Measurements from ENCODE around the gene FAM156B. TPM values are rescaled to one million over a fixed set of nuclear protein-coding genes. Genes with fewer than 3 reads are reported as not detected.
"Not testable (repeated sequence)": the region's sequence is repeated elsewhere in the genome, so short reads cannot be mapped to it uniquely, and the experiment has no call there.

The FAM156B gene
- total RNA-seq, 1 experiment from 2014 or later = 11.2 TPM

GRCh38 chrX:52874661-52875060 is 22.5 kb upstream of the FAM156B start:
- no peak overlapping the region for H3K4me3 Mint-ChIP-seq
- Histone ChIP-seq H2AK5ac (ENCODE audit: insufficient read length, low read length) (no peak overlapping the region), H2BK15ac (ENCODE audit: low read depth, low read length) (no peak overlapping the region), H3T11ph (ENCODE audit: low read length) (no peak overlapping the region), H2BK12ac (ENCODE audit: insufficient read length, low read depth, low read length) (no peak overlapping the region), H3K14ac (ENCODE audit: insufficient read depth, low read length) (no peak overlapping the region), H3K4ac (ENCODE audit: low read depth, low read length) (no peak overlapping the region), H3K23me2 (ENCODE audit: insufficient read length, low read depth, low read length, poor library complexity, severe bottlenecking) (no peaks in the 10 kb centered on the region), H2BK5ac (ENCODE audit: insufficient read length, low read length) (no peak overlapping the region), H3K56ac (ENCODE audit: insufficient read length, low read depth, low read length) (no peak overlapping the region), H4K20me1 (ENCODE audit: control insufficient read depth, insufficient read depth, insufficient read length) (no peaks in the 10 kb centered on the region), H4K5ac (ENCODE audit: insufficient read length, low read depth, low read length) (no peak overlapping the region), H3K18ac (ENCODE audit: insufficient read length, low read depth, low read length) (no peak overlapping the region), H3K9ac (ENCODE audit: extremely low read depth, insufficient read length, low read length) (no peak overlapping the region), H2AFZ (ENCODE audit: low read length) (no peak overlapping the region), H2BK120ac (ENCODE audit: low read depth, low read length, poor library complexity, severe bottlenecking) (no peak overlapping the region), H3K79me1 (ENCODE audit: insufficient read depth, low read depth, low read length, poor library complexity, severe bottlenecking) (no peaks in the 10 kb centered on the region), H2BK20ac (ENCODE audit: low read depth, low read length, poor library complexity, severe bottlenecking) (no peak overlapping the region), H3K27me3 (ENCODE audit: insufficient read depth, low read length) (no peaks in the 10 kb centered on the region), H4K8ac (replicated peaks; ENCODE audit: insufficient read length, low read depth, low read length) (no peak overlapping the region), H3K27ac (ENCODE audit: insufficient read length, low read depth, low read length) (no peak overlapping the region), H3K79me2 (ENCODE audit: insufficient read depth, low read length) (no peaks in the 10 kb centered on the region), H3K4me1 (ENCODE audit: insufficient read depth, low read length) (no peaks in the 10 kb centered on the region), H3K23ac (ENCODE audit: insufficient read length, low read depth, low read length) (no peak overlapping the region), H4K91ac (ENCODE audit: insufficient read length, low read depth, low read length) (no peak overlapping the region), H3K9me3 (ENCODE audit: control insufficient read depth, low read depth, low read length) (peaks cover 23% of the 10 kb centered on the region), H3K4me2 (ENCODE audit: insufficient read depth, insufficient read length, low read length) (no peak overlapping the region)
- peaks cover 0 to 3% (median 0%) of the 10 kb centered on the region in 3 experiments; a peak in 1 of 7 replicates for H3K36me3 Mint-ChIP-seq (ENCODE audit: insufficient read depth in 1 of 3, low read depth in 3 of 3)
- WGBS (ENCODE audit: extremely low coverage, insufficient read length, low lambda C conversion rate) = no CpG with 5 or more reads among the region's 5 CpGs
- peaks cover 25% of the 10 kb centered on the region for H3K27me3 Mint-ChIP-seq (ENCODE audit: low read depth)
- no peak for DNase-seq
- no peak overlapping the region for H3K27ac Mint-ChIP-seq
- TF ChIP-seq CTCF (conservative IDR thresholded peaks at IDR 0.05) = no peak
- H3K4me1 Mint-ChIP-seq = no peaks in the 10 kb centered on the region
- peaks cover 66 to 80% of the 10 kb centered on the region in 2 experiments for H3K9me3 Mint-ChIP-seq

- not testable (repeated sequence) for H4K8ac ChIP-seq (replicated peaks; ENCODE audit: insufficient read length, low read depth, low read length); H3K14ac ChIP-seq (ENCODE audit: insufficient read depth, low read length); H3K27me3 ChIP-seq (ENCODE audit: insufficient read depth, low read length); H3K4me1 ChIP-seq (ENCODE audit: insufficient read depth, low read length); H3K4me3 Mint-ChIP-seq; H2AFZ ChIP-seq (ENCODE audit: low read length); DNase-seq; H3K27ac Mint-ChIP-seq; H3K9ac ChIP-seq (ENCODE audit: extremely low read depth, insufficient read length, low read length); H3K4me1 Mint-ChIP-seq; H4K5ac ChIP-seq (ENCODE audit: insufficient read length, low read depth, low read length); H3K27ac ChIP-seq (ENCODE audit: insufficient read length, low read depth, low read length); H3K4ac ChIP-seq (ENCODE audit: low read depth, low read length); H2BK15ac ChIP-seq (ENCODE audit: low read depth, low read length); H3K56ac ChIP-seq (ENCODE audit: insufficient read length, low read depth, low read length); H2BK20ac ChIP-seq (ENCODE audit: low read depth, low read length, poor library complexity, severe bottlenecking); H2BK5ac ChIP-seq (ENCODE audit: insufficient read length, low read length); H3K23me2 ChIP-seq (ENCODE audit: insufficient read length, low read depth, low read length, poor library complexity, severe bottlenecking); H3T11ph ChIP-seq (ENCODE audit: low read length); H4K91ac ChIP-seq (ENCODE audit: insufficient read length, low read depth, low read length); H3K79me1 ChIP-seq (ENCODE audit: insufficient read depth, low read depth, low read length, poor library complexity, severe bottlenecking); H3K79me2 ChIP-seq (ENCODE audit: insufficient read depth, low read length); H2BK120ac ChIP-seq (ENCODE audit: low read depth, low read length, poor library complexity, severe bottlenecking); H2BK12ac ChIP-seq (ENCODE audit: insufficient read length, low read depth, low read length); H3K4me2 ChIP-seq (ENCODE audit: insufficient read depth, insufficient read length, low read length); H3K18ac ChIP-seq (ENCODE audit: insufficient read length, low read depth, low read length); H3K23ac ChIP-seq (ENCODE audit: insufficient read length, low read depth, low read length); H4K20me1 ChIP-seq (ENCODE audit: control insufficient read depth, insufficient read depth, insufficient read length); H3K36me3 Mint-ChIP-seq (ENCODE audit: insufficient read depth in 1 of 3, low read depth in 3 of 3); H2AK5ac ChIP-seq (ENCODE audit: insufficient read length, low read length)
- H3K27me3 Mint-ChIP-seq (ENCODE audit: low read depth) = peaks cover 25% of the 10 kb centered on the region
- no CpG with 5 or more reads among the region's 10 CpGs for WGBS (ENCODE audit: extremely low coverage, insufficient read length, low lambda C conversion rate)
- H3K9me3 ChIP-seq (ENCODE audit: control insufficient read depth, low read depth, low read length) = peaks cover 18% of the 10 kb centered on the region
- peaks cover 65 to 75% of the 10 kb centered on the region in 2 experiments for H3K9me3 Mint-ChIP-seq
Observed at GRCh38 chrX:52875436-52875835, 21.7 kb upstream of the FAM156B start.

All from H9 (cell line).